ENCODE data around the gene MYOC.

DNA sequence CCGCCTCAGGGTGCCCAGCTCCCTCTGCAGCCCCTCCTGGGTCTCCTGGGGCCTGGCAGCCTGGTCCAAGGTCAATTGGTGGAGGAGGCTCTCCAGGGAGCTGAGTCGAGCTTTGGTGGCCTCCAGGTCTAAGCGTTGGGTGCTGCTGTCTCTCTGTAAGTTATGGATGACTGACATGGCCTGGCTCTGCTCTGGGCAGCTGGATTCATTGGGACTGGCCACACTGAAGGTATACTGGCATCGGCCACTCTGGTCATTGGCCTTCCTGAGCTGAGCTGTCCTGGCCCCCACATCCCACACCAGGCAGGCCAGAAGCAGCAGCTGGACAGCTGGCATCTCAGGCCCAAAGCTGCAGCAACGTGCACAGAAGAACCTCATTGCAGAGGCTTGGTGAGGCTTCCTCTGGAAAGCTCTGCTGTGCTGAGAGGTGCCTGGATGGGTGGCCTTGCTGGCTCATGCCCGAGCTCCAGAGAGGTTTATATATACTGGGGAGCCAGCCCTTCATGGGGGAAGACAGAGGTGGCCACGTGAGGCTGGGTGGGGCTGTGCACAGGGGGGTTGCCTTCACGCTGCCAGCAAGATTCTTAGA is at the start of gene MYOC:
- TF ChIP-seq EZH2 (IDR thresholded peaks at IDR 0.05; ENCODE audit: borderline replicate concordance, low read depth, low read length, severe bottlenecking) = no peak
- TF ChIP-seq, protein P1, sequence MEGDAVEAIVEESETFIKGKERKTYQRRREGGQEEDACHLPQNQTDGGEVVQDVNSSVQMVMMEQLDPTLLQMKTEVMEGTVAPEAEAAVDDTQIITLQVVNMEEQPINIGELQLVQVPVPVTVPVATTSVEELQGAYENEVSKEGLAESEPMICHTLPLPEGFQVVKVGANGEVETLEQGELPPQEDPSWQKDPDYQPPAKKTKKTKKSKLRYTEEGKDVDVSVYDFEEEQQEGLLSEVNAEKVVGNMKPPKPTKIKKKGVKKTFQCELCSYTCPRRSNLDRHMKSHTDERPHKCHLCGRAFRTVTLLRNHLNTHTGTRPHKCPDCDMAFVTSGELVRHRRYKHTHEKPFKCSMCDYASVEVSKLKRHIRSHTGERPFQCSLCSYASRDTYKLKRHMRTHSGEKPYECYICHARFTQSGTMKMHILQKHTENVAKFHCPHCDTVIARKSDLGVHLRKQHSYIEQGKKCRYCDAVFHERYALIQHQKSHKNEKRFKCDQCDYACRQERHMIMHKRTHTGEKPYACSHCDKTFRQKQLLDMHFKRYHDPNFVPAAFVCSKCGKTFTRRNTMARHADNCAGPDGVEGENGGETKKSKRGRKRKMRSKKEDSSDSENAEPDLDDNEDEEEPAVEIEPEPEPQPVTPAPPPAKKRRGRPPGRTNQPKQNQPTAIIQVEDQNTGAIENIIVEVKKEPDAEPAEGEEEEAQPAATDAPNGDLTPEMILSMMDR (IDR thresholded peaks at IDR 0.05; ENCODE audit: borderline replicate concordance, extremely low read depth, low read length, poor library complexity, severe bottlenecking) = no peak

Data from DND-41 (cell line).